GM21390 (cell line): ENCODE measurements around the gene CMIP.

Source experiments
- ATAC-seq: cut with Tn5 transposase; IDR thresholded peaks from one replicate; pipeline ENCODE4 v1.9.1; 2021; ENCODE audit not compliant: unreplicated experiment

The CMIP gene

GRCh38 chr16:81649561-81650184 lies 205.1 kb downstream of the CMIP start:
- no peak for ATAC-seq

GRCh38 chr16:81650281-81650680 lies 205.7 kb downstream of the CMIP start:
- no peak for ATAC-seq

- ATAC-seq, result no peak
Measured at GRCh38 chr16:81650982-81651562, 206.5 kb downstream of the CMIP start.

- ATAC-seq, result no peak
Measured at GRCh38 chr16:81651758-81652718, 207.4 kb downstream of the CMIP start.

- ATAC-seq, result peak; percentile 58
Measured at GRCh38 chr16:81652798-81653505, 208.3 kb downstream of the CMIP start.

- ATAC-seq, result no peak
Measured at GRCh38 chr16:81654346-81654745, 209.7 kb downstream of the CMIP start.

- no peak for ATAC-seq
Measured at GRCh38 chr16:81655469-81656162, 211.0 kb downstream of the CMIP start.

- ATAC-seq, result no peak
Measured at GRCh38 chr16:81657224-81657623, 212.6 kb downstream of the CMIP start.

- ATAC-seq, result no peak
Measured at GRCh38 chr16:81657781-81658180, 213.2 kb downstream of the CMIP start.

- ATAC-seq, result no peak
Measured at GRCh38 chr16:81658373-81658772, 213.8 kb downstream of the CMIP start.

GRCh38 chr16:81659249-81659648 lies 214.6 kb downstream of the CMIP start:
- ATAC-seq, result no peak

GRCh38 chr16:81661082-81661481 lies 216.5 kb downstream of the CMIP start:
- ATAC-seq, result no peak

GRCh38 chr16:81664153-81664552 lies 219.5 kb downstream of the CMIP start:
- ATAC-seq, result no peak

GRCh38 chr16:81665588-81665987 lies 221.0 kb downstream of the CMIP start:
- ATAC-seq, result no peak

- ATAC-seq, result no peak
Measured at GRCh38 chr16:81666113-81666512, 221.5 kb downstream of the CMIP start.

GRCh38 chr16:81668243-81669097 lies 223.9 kb downstream of the CMIP start:
- no peak for ATAC-seq

- ATAC-seq, result no peak
Measured at GRCh38 chr16:81669473-81670350, 225.1 kb downstream of the CMIP start.

GRCh38 chr16:81671738-81672597 lies 227.4 kb downstream of the CMIP start:
- no peak for ATAC-seq
